SK-N-DZ (cell line): ENCODE data around the gene RAD51.

Experiments used
- small RNA-seq, 2 experiments: library from RNA; depleted of rRNA; stranded (forward); fragments of <200 nt; gene quantifications; one replicate each; pipeline ENCODE3, GENCODE V24; 2014

Gene RAD51

Small RNA genes lying within 50 kb of the gene (small RNA-seq; reads per million reads assigned to genes)
- gene SUMO2P15 = 0 reads per million in 2 experiments
